NB4 (cell line): ENCODE measurements around the gene PEF1.

Experiments used
- CTCF ChIP-seq: IDR thresholded peaks from one replicate; pipeline ENCODE4 v1.5.1; 2012; ENCODE audit warnings: low read depth, low read length
- POLR2A ChIP-seq: IDR thresholded peaks from 2 replicates; pipeline ENCODE4 v1.6.1; 2011; ENCODE audit warnings: mild to moderate bottlenecking; ENCODE audit not compliant: insufficient read length; ENCODE audit errors: extremely low read depth

- no peak for TF ChIP-seq CTCF
- no peak for TF ChIP-seq POLR2A
Measured at GRCh38 chr1:31647106-31647505, 2.4 kb upstream of the PEF1 start.
